Aorta (tissue), 5 donors: ENCODE data around the gene INPP4B. TPM values are rescaled to one million over a fixed set of nuclear protein-coding genes. Genes with fewer than 3 reads are reported as not detected.

Source experiments
- ATAC-seq: fragments of 200-7000 bp; cut with Tn5 transposase; one replicate; pipeline ENCODE4 v1.9.1; 2022; ENCODE audit warnings: moderate library complexity; ENCODE audit not compliant: low FRiP score
- DNase-seq, 2 donors: peaks; one replicate each; pipeline ENCODE4 v3.0.0-alpha.2; 2020
- H3K27ac ChIP-seq, 2 donors: one replicate each; pipeline ENCODE4 v1.5.1; 2013; ENCODE audit warnings: low read length in 2 of 2, mild to moderate bottlenecking in 2 of 2, moderate library complexity in 2 of 2, control low read depth in 1 of 2, inconsistent platforms in 1 of 2, low read depth in 1 of 2
- H3K27me3 ChIP-seq, 2 donors: one replicate each; pipeline ENCODE4 v1.6.1; 2013; ENCODE audit warnings: control low read depth in 1 of 2, low read length in 1 of 2, mild to moderate bottlenecking in 1 of 2, moderate library complexity in 1 of 2; ENCODE audit not compliant: insufficient read depth in 2 of 2, control insufficient read depth in 1 of 2
- H3K36me3 ChIP-seq, 2 donors: one replicate each; pipeline ENCODE4 v1.6.1; 2013; ENCODE audit warnings: control low read depth in 1 of 2, low read length in 1 of 2, mild to moderate bottlenecking in 1 of 2; ENCODE audit not compliant: insufficient read depth in 2 of 2, control insufficient read depth in 1 of 2
- H3K4me1 ChIP-seq, 2 donors: one replicate each; pipeline ENCODE4 v1.6.1; 2013; ENCODE audit warnings: low read length in 2 of 2, control low read depth in 1 of 2, mild to moderate bottlenecking in 1 of 2, moderate library complexity in 1 of 2; ENCODE audit not compliant: insufficient read depth in 2 of 2, control insufficient read depth in 1 of 2
- H3K4me3 ChIP-seq, 2 donors: one replicate each; pipeline ENCODE4 v1.5.1; 2013; ENCODE audit warnings: low read length in 2 of 2, control low read depth in 1 of 2, mild to moderate bottlenecking in 1 of 2
- H3K9me3 ChIP-seq: one replicate; pipeline ENCODE4 v1.6.1; 2013; ENCODE audit warnings: mild to moderate bottlenecking, low read length; ENCODE audit not compliant: control insufficient read depth
- WGBS, 2 donors: extraction: QIAGEN DNeasy Blood & Tissue Kit; methylation state at CpG; one replicate each; pipeline ENCODE4 v1.1.7; 2013; 5-methylcytosine and 5-hydroxymethylcytosine counted together
- intact Hi-C, 2 donors: fragments of 100-400 bp; cut with DNase I; formaldehyde crosslinking; loops; one replicate each; pipeline versions ENCODE4 v1.14.2 to v1.15.0; 2022
- polyA plus RNA-seq, 2 donors: library from polyadenylated mRNA; stranded (reverse); fragments of 200-250 nt; gene quantifications; one replicate each; pipeline ENCODE4 v1.2.3, GENCODE V29; 2013
- total RNA-seq, 2 donors: library from RNA; stranded (reverse); fragmentation: NEBNext Ultra II Directional; extraction: Animal tissue kit (Norgen Biotek cat#: 25700); gene quantifications; one replicate each; pipeline ENCODE4 v1.2.1, GENCODE V29; 2021
- donor health status: healthy with polysubstance abuse.
- donor health status: Bipolar disorder and iron deficiency.
- donor health status: DM: no; HTN: no; CAD: no.
- donor health status: DM: no; HTN: no; CAD: no.
- donor health status: DM: yes; HTN: yes; CAD: no.

Gene INPP4B
- total and polyA plus RNA-seq, 4 donors, result 3.3 to 36.8 (median 20.7) TPM

- Histone ChIP-seq H3K4me3 (no peak overlapping the region), H3K27me3 (no peaks in the 10 kb centered on the region), H3K36me3 (no peaks in the 10 kb centered on the region), H3K4me1 (peaks cover 0 to 5% of the 10 kb centered on the region in 2 donors), H3K27ac (no peak overlapping the region), H3K9me3 (no peaks in the 10 kb centered on the region)
- peak; percentile 80 for ATAC-seq
- no peak for DNase-seq
- WGBS, 2 donors, result 15 to 16% methylated on average over 3 of the region's 3 CpGs
- intact Hi-C loops, result loop anchor here in 1 of 2 donors (5.0 kb wide), 1 partner anchor 37 kb away; no protein-coding TSS in a partner anchor
Observed at GRCh38 chr4:142265536-142265935, 580.6 kb downstream of the INPP4B start.

GRCh38 chr4:142264961-142265360, 581.1 kb downstream of the INPP4B start:
- ATAC-seq, result no peak

GRCh38 chr4:142262956-142263355, 583.1 kb downstream of the INPP4B start:
- peaks cover 0 to 5% of the 10 kb centered on the region in 2 donors for H3K4me1 ChIP-seq
- H3K4me3 ChIP-seq, result no peak overlapping the region
- H3K27ac ChIP-seq, result no peak overlapping the region
- intact Hi-C loops, result no loop called here
- no peaks in the 10 kb centered on the region for H3K27me3 ChIP-seq
- DNase-seq (no peak), ATAC-seq (no peak)
- H3K9me3 ChIP-seq, result no peaks in the 10 kb centered on the region
- no peaks in the 10 kb centered on the region for H3K36me3 ChIP-seq
- WGBS, 2 donors, result 80 to 86% methylated on average over 2 of the region's 2 CpGs

More at GRCh38 chr4:142264961-142265360, 581.1 kb downstream of the INPP4B start:
- H3K4me3 ChIP-seq, result no peak overlapping the region
- peaks cover 0 to 5% of the 10 kb centered on the region in 2 donors for H3K4me1 ChIP-seq
- H3K9me3 ChIP-seq, result no peaks in the 10 kb centered on the region
- WGBS, 2 donors, result 6 to 9% methylated on average over 2 of the region's 2 CpGs
- no peaks in the 10 kb centered on the region for H3K36me3 ChIP-seq
- no peak for DNase-seq
- intact Hi-C loops, result loop anchor here in 1 of 2 donors (5.0 kb wide), 1 partner anchor 37 kb away; no protein-coding TSS in a partner anchor
- peak overlapping the region; percentile 77 to 98 for H3K27ac ChIP-seq
- H3K27me3 ChIP-seq, result no peaks in the 10 kb centered on the region

- ATAC-seq (no peak), DNase-seq (no peak)
- no peaks in the 10 kb centered on the region for H3K27me3 ChIP-seq
- no peak overlapping the region for H3K27ac ChIP-seq
- intact Hi-C loops, result no loop called here
- H3K4me3 ChIP-seq, result no peak overlapping the region
- H3K36me3 ChIP-seq, result no peaks in the 10 kb centered on the region
- H3K4me1 ChIP-seq, result no peaks in the 10 kb centered on the region
- H3K9me3 ChIP-seq, result no peaks in the 10 kb centered on the region
- 92 to 94% methylated on average over 1 of the region's 1 CpG for WGBS, 2 donors
Observed at GRCh38 chr4:142248946-142249345, 597.2 kb downstream of the INPP4B start.

- H3K4me1 ChIP-seq, result no peaks in the 10 kb centered on the region
- H3K9me3 ChIP-seq, result no peaks in the 10 kb centered on the region
- no peak for DNase-seq
- intact Hi-C loops, result no loop called here
- H3K4me3 ChIP-seq, result no peak overlapping the region
- no peak for ATAC-seq
- WGBS, 2 donors, result 53 to 66% methylated on average over 2 of the region's 2 CpGs
- H3K36me3 ChIP-seq, result no peaks in the 10 kb centered on the region
- no peaks in the 10 kb centered on the region for H3K27me3 ChIP-seq
- H3K27ac ChIP-seq, result no peak overlapping the region
Observed at GRCh38 chr4:142243255-142243654, 602.8 kb downstream of the INPP4B start.

GRCh38 chr4:142242156-142242555, 603.9 kb downstream of the INPP4B start:
- DNase-seq (no peak), ATAC-seq (no peak)
- no peaks in the 10 kb centered on the region for H3K9me3 ChIP-seq
- no peaks in the 10 kb centered on the region for H3K27me3 ChIP-seq
- no peak overlapping the region for H3K4me3 ChIP-seq
- intact Hi-C loops, result no loop called here
- 54 to 56% methylated on average over 2 of the region's 2 CpGs for WGBS, 2 donors
- no peak overlapping the region for H3K27ac ChIP-seq
- H3K36me3 ChIP-seq, result no peaks in the 10 kb centered on the region
- H3K4me1 ChIP-seq, result no peaks in the 10 kb centered on the region

GRCh38 chr4:142238589-142238988, 607.5 kb downstream of the INPP4B start:
- H3K9me3 ChIP-seq, result no peaks in the 10 kb centered on the region
- H3K36me3 ChIP-seq, result no peaks in the 10 kb centered on the region
- ATAC-seq, result no peak
- H3K4me1 ChIP-seq, result no peaks in the 10 kb centered on the region
- DNase-seq, result no peak
- no peaks in the 10 kb centered on the region for H3K27me3 ChIP-seq
- intact Hi-C loops, result no loop called here
- H3K27ac ChIP-seq, result no peak overlapping the region
- H3K4me3 ChIP-seq, result no peak overlapping the region

GRCh38 chr4:142236268-142236667, 609.8 kb downstream of the INPP4B start:
- H3K9me3 ChIP-seq, result no peaks in the 10 kb centered on the region
- no peak overlapping the region for H3K4me3 ChIP-seq
- intact Hi-C loops, result no loop called here
- no peaks in the 10 kb centered on the region for H3K36me3 ChIP-seq
- no peaks in the 10 kb centered on the region for H3K27me3 ChIP-seq
- H3K4me1 ChIP-seq, result no peaks in the 10 kb centered on the region
- ATAC-seq (no peak), DNase-seq (no peak)
- no peak overlapping the region for H3K27ac ChIP-seq

- Histone ChIP-seq H3K36me3 (no peaks in the 10 kb centered on the region), H3K4me3 (no peak overlapping the region), H3K27me3 (no peaks in the 10 kb centered on the region), H3K27ac (no peak overlapping the region), H3K4me1 (peaks cover 0 to 2% of the 10 kb centered on the region in 2 donors), H3K9me3 (no peaks in the 10 kb centered on the region)
- ATAC-seq (no peak), DNase-seq (no peak)
- intact Hi-C loops, result no loop called here
- WGBS, 2 donors, result 96 to 98% methylated on average over 2 of the region's 2 CpGs
Observed at GRCh38 chr4:142231787-142232186, 614.3 kb downstream of the INPP4B start.
